HEK293 (cell line): ENCODE data around the gene ATAT1.

ENCODE experiments used
- CTCF ChIA-PET: fragments of 350-600 bp; formaldehyde crosslinking; extraction: SDS; loops from one replicate; lab custom pipeline; 2021; ENCODE audit warnings: antibody characterized with exemption; lab: Yijun Ruan, JAX
- POLR2A ChIA-PET: fragments of 300-600 bp; formaldehyde crosslinking; extraction: SDS; loops from one replicate; lab custom pipeline; 2020; ENCODE audit warnings: antibody characterized with exemption, inconsistent platforms; lab: Yijun Ruan, JAX
- H3K27ac ChIP-seq: fragments of 200-500 bp; sonication (Bioruptor generic); 2 replicates; pipeline ENCODE4 v1.5.1; 2014; ENCODE audit warnings: low read depth, low read length, control low read depth, inconsistent platforms; ENCODE audit errors: extremely low read depth
- H3K36me3 ChIP-seq, 2 experiments: fragments of 200-500 bp in 1 of 2; sonication (Bioruptor generic) in 1 of 2; 1 replicate in 1 of 2; 2 replicates in 1 of 2; pipeline ENCODE4 v1.5.1; 2014 to 2017; ENCODE audit warnings: inconsistent platforms in 2 of 2, low read length in 2 of 2; ENCODE audit not compliant: control insufficient read depth in 2 of 2, insufficient read depth in 1 of 2
- H3K4me1 ChIP-seq: fragments of 200-500 bp; sonication (Bioruptor generic); 2 replicates; pipeline ENCODE4 v1.5.1; 2014; ENCODE audit warnings: mild to moderate bottlenecking, low read length, inconsistent platforms; ENCODE audit not compliant: control insufficient read depth, insufficient read depth
- H3K4me3 ChIP-seq: 2 replicates; pipeline ENCODE4 v1.5.1; 2011; ENCODE audit warnings: low read depth, mild to moderate bottlenecking, control low read depth, low read length, moderate library complexity
- H3K9me3 ChIP-seq: fragments of 200-500 bp; sonication (Bioruptor generic); 2 replicates; pipeline ENCODE4 v1.5.1; 2014; ENCODE audit warnings: low read depth, low read length, inconsistent platforms; ENCODE audit not compliant: control insufficient read depth, insufficient read depth
- ELK4 ChIP-seq: IDR thresholded peaks from 2 replicates; pipeline ENCODE4 v1.6.1; 2011; ENCODE audit warnings: mild to moderate bottlenecking, low read depth, low read length, borderline replicate concordance
- MEIS1 ChIP-seq: sonication (generic); formaldehyde crosslinking; IDR thresholded peaks from 2 replicates; pipeline ENCODE4 v1.8.1; 2022; ENCODE audit warnings: missing genetic modification reagents, mild to moderate bottlenecking, borderline replicate concordance
- REPIN1 ChIP-seq: fragments of 450-650 bp; formaldehyde crosslinking; IDR thresholded peaks from 2 replicates; pipeline ENCODE4 v1.5.1; 2017; ENCODE audit warnings: missing biosample characterization, missing genetic modification characterization, low read depth
- TCF7L2 ChIP-seq: IDR thresholded peaks from 2 replicates; pipeline ENCODE4 v1.6.1; 2011; ENCODE audit warnings: low read depth, mild to moderate bottlenecking, inconsistent platforms, low read length, moderate library complexity, borderline replicate concordance
- ZFP37 ChIP-seq: fragments of 450-650 bp; formaldehyde crosslinking; IDR thresholded peaks from 2 replicates; pipeline ENCODE4 v1.5.1; 2016; ENCODE audit warnings: missing biosample characterization, missing genetic modification characterization
- ZNF121 ChIP-seq: fragments of 450-650 bp; formaldehyde crosslinking; IDR thresholded peaks from 2 replicates; pipeline ENCODE4 v1.5.1; 2016; ENCODE audit warnings: missing biosample characterization, missing genetic modification characterization
- ZNF202 ChIP-seq: fragments of 450-650 bp; formaldehyde crosslinking; IDR thresholded peaks from 2 replicates; pipeline ENCODE4 v1.5.1; 2016; ENCODE audit warnings: missing biosample characterization, missing genetic modification characterization, borderline replicate concordance
- ZNF221 ChIP-seq: fragments of 450-650 bp; formaldehyde crosslinking; IDR thresholded peaks from 2 replicates; pipeline ENCODE4 v1.5.1; 2017; ENCODE audit warnings: missing biosample characterization, missing genetic modification characterization, borderline replicate concordance
- ZNF513 ChIP-seq: fragments of 450-650 bp; IDR thresholded peaks from 2 replicates; pipeline ENCODE4 v1.5.1; 2018; ENCODE audit warnings: missing biosample characterization, missing genetic modification characterization
- ZNF596 ChIP-seq: fragments of 450-650 bp; IDR thresholded peaks from 2 replicates; pipeline ENCODE4 v1.5.0; 2018; ENCODE audit warnings: missing biosample characterization, mild to moderate bottlenecking, missing genetic modification characterization, moderate library complexity
- ZNF654 ChIP-seq: fragments of 450-650 bp; formaldehyde crosslinking; IDR thresholded peaks from 2 replicates; pipeline ENCODE4 v1.5.1; 2016; ENCODE audit warnings: low read depth, missing biosample characterization, missing genetic modification characterization
- ZNF677 ChIP-seq: fragments of 450-650 bp; IDR thresholded peaks from 2 replicates; pipeline ENCODE4 v1.5.0; 2018; ENCODE audit warnings: missing biosample characterization, mild to moderate bottlenecking, missing genetic modification characterization, moderate library complexity
- ZNF785 ChIP-seq: fragments of 450-650 bp; formaldehyde crosslinking; IDR thresholded peaks from 2 replicates; pipeline ENCODE4 v1.5.1; 2016; ENCODE audit warnings: missing biosample characterization, missing genetic modification characterization
- ZSCAN23 ChIP-seq: fragments of 450-650 bp; formaldehyde crosslinking; IDR thresholded peaks from 2 replicates; pipeline ENCODE4 v1.5.1; 2016; ENCODE audit warnings: missing biosample characterization, missing genetic modification characterization

Gene ATAT1

GRCh38 chr6:30590509-30590908 is 36.2 kb upstream of the ATAT1 start:
- no peaks in the 10 kb centered on the region for H3K4me1 ChIP-seq
- no peak overlapping the region for H3K4me3 ChIP-seq
- ChIA-PET POLR2A (interaction anchor here (1.2 to 2.0 kb wide), 4 partner anchors 10 to 25 kb away, joined by 3 to 7 read pairs (median 4); partner anchors contain the start of gene ABCF1), CTCF (interaction anchor here (0.6 to 1.2 kb wide), 5 partner anchors 15 to 164 kb away, joined by 3 to 7 read pairs (median 3); no protein-coding TSS in a partner anchor)
- peaks cover 77 to 95% of the 10 kb centered on the region in 2 experiments for H3K36me3 ChIP-seq
- H3K27ac ChIP-seq = no peak overlapping the region
- H3K9me3 ChIP-seq = no peaks in the 10 kb centered on the region
- TF ChIP-seq TCF7L2 (no peak), ZNF654 (tag by site-specific recombination) (no peak)

DNA sequence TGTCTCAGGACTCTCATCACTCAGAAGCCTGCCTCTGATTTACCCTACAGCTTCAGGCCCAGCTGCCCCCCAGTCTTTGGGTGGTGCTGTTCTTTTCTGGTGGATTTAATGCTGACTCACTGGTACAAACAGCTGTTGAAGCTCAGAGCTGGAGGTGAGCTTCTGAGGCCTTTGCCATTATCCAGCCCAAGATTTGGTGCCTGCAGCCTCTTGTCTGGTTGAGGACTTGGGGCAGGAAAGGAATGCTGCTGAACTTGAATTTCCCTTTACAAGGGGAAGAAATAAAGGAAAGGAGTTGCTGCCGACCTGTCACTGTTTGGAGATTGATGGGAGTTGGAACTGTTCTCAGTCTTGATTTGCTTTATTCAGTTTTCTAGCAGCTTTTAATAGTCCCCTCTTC is 35.7 kb upstream of the ATAT1 start:
- H3K4me3 ChIP-seq = no peak overlapping the region
- H3K36me3 ChIP-seq = peaks cover 75 to 91% of the 10 kb centered on the region in 2 experiments
- POLR2A ChIA-PET = interaction anchor here (1.2 to 2.0 kb wide), 4 partner anchors 10 to 25 kb away, joined by 3 to 7 read pairs (median 4); partner anchors contain the start of gene ABCF1
- no peaks in the 10 kb centered on the region for H3K4me1 ChIP-seq
- no peaks in the 10 kb centered on the region for H3K9me3 ChIP-seq
- TF ChIP-seq ZNF596 (no peak), ZNF785 (tag by site-specific recombination) (no peak), ZFP37 (tag by site-specific recombination) (no peak), ZNF677 (0 out of 2 replicates have a peak, but pooled peaks have one; percentile 21)
- no peak overlapping the region for H3K27ac ChIP-seq
- CTCF ChIA-PET = interaction anchor here (0.7 to 1.2 kb wide), 3 partner anchors 15 to 137 kb away, joined by 3 to 7 read pairs (median 4); no protein-coding TSS in a partner anchor

DNA sequence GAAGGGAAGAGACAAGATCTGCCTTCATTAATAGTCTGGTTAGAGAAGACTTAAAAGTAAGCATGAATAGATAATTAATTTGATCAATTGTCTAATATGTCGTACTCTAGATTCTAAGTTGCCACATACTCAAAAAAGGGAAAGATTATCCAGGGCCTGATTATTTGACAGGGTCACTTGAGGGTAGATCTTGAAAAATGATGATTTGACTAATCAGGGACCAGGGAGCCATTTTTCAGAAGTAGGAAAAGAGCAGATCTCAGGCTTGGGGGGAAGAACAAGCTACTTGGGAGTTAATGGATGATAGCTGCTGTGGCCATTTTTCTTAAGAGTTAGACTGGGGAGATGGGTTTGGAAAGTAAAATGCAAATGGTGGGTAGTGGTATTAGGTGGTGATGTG is 34.4 kb upstream of the ATAT1 start:
- CTCF ChIA-PET = interaction anchor here (0.6 to 9.8 kb wide), 3 partner anchors 49 to 787 kb away, joined by 3 to 121 read pairs (median 3); no protein-coding TSS in a partner anchor

More for the DNA sequence above, 34.4 kb upstream of the ATAT1 start:
- H3K9me3 ChIP-seq = no peaks in the 10 kb centered on the region
- POLR2A ChIA-PET = interaction anchor here (0.6 to 14.9 kb wide), 4 partner anchors 8 to 89 kb away, joined by 3 to 197 read pairs (median 3); no protein-coding TSS in a partner anchor
- H3K27ac ChIP-seq = no peak overlapping the region
- no peaks in the 10 kb centered on the region for H3K4me1 ChIP-seq
- TF ChIP-seq ELK4 = no peak
- TF ChIP-seq REPIN1 (tag by site-specific recombination) = no peak
- no peak for TF ChIP-seq ZNF513
- TF ChIP-seq ZSCAN23 = no peak
- TF ChIP-seq ZNF221 (tag by site-specific recombination) = no peak
- TF ChIP-seq ZNF202 (tag by site-specific recombination) = no peak
- no peak for TF ChIP-seq MEIS1 (CRISPR knock-in tag)
- no peak for TF ChIP-seq ZNF121
- no peak overlapping the region for H3K4me3 ChIP-seq
- peaks cover 62 to 78% of the 10 kb centered on the region in 2 experiments for H3K36me3 ChIP-seq
